Left ventricle myocardium inferior (tissue), 1 donor: ENCODE measurements around the gene PALM2AKAP2. TPM values are rescaled to one million over a fixed set of nuclear protein-coding genes. Genes with fewer than 3 reads are reported as not detected.

Experiments
- DNase-seq: peaks from one replicate; pipeline ENCODE4 v3.0.0-alpha.2; 2020
- H3K27ac ChIP-seq: fragments of 200-600 bp; replicated peaks from 2 replicates; pipeline ENCODE4 v1.8.0; 2021
- H3K27me3 ChIP-seq: fragments of 200-600 bp; 2 replicates; pipeline ENCODE4 v1.8.0; 2021; ENCODE audit warnings: low read depth
- H3K36me3 ChIP-seq: fragments of 200-600 bp; 2 replicates; pipeline ENCODE4 v1.8.0; 2021
- H3K4me1 ChIP-seq: fragments of 200-600 bp; 2 replicates; pipeline ENCODE4 v1.8.0; 2021
- H3K4me3 ChIP-seq: fragments of 200-600 bp; 2 replicates; pipeline ENCODE4 v1.8.0; 2021; ENCODE audit warnings: mild to moderate bottlenecking, moderate library complexity
- H3K9me3 ChIP-seq: fragments of 200-600 bp; replicated peaks from 2 replicates; pipeline ENCODE4 v1.8.0; 2021
- CTCF ChIP-seq: fragments of 200-600 bp; IDR thresholded peaks from 2 replicates; pipeline ENCODE4 v1.8.0; 2021; ENCODE audit warnings: antibody characterized with exemption, mild to moderate bottlenecking, borderline replicate concordance
- intact Hi-C: fragments of 100-400 bp; cut with micrococcal nuclease; formaldehyde crosslinking; loops from one replicate; pipeline ENCODE4 v1.11.0; 2022
- total RNA-seq: library from RNA; stranded (reverse); fragmentation: NEBNext Ultra II Directional; extraction: Animal tissue kit (Norgen Biotek cat#: 25700); gene quantifications from one replicate; pipeline ENCODE4 v1.2.1, GENCODE V29; 2021
- donor health status: DM: no; HTN: yes; CAD: no; lungs with severe emphysema.

The PALM2AKAP2 gene
- total RNA-seq, 1 donor from 2014 or later = 90.2 TPM

GRCh38 chr9:109812818-109813281 lies 32.9 kb downstream of the PALM2AKAP2 start:
- intact Hi-C loops = no loop called here
- no peak for DNase-seq

GRCh38 chr9:109813303-109813702 lies 33.3 kb downstream of the PALM2AKAP2 start:
- no peak overlapping the region for H3K27ac ChIP-seq
- intact Hi-C loops = no loop called here
- no peak for TF ChIP-seq CTCF
- no peaks in the 10 kb centered on the region for H3K27me3 ChIP-seq
- H3K9me3 ChIP-seq = peaks cover 4% of the 10 kb centered on the region
- DNase-seq = no peak
- H3K4me1 ChIP-seq = peaks cover 46% of the 10 kb centered on the region
- no peaks in the 10 kb centered on the region for H3K36me3 ChIP-seq
- no peak overlapping the region for H3K4me3 ChIP-seq

More at GRCh38 chr9:109812818-109813281, 32.9 kb downstream of the PALM2AKAP2 start:
- H3K27ac ChIP-seq = no peak overlapping the region
- H3K27me3 ChIP-seq = no peaks in the 10 kb centered on the region
- no peak for TF ChIP-seq CTCF
- H3K36me3 ChIP-seq = no peaks in the 10 kb centered on the region
- peaks cover 42% of the 10 kb centered on the region for H3K4me1 ChIP-seq
- H3K9me3 ChIP-seq = peaks cover 8% of the 10 kb centered on the region
- no peak overlapping the region for H3K4me3 ChIP-seq

GRCh38 chr9:109813829-109814228 lies 33.8 kb downstream of the PALM2AKAP2 start:
- H3K27me3 ChIP-seq = no peaks in the 10 kb centered on the region
- no peak overlapping the region for H3K4me3 ChIP-seq
- no peak overlapping the region for H3K27ac ChIP-seq
- no peaks in the 10 kb centered on the region for H3K36me3 ChIP-seq
- H3K4me1 ChIP-seq = peaks cover 51% of the 10 kb centered on the region
- H3K9me3 ChIP-seq = no peaks in the 10 kb centered on the region
- intact Hi-C loops = no loop called here
- no peak for TF ChIP-seq CTCF
- no peak for DNase-seq

- Histone ChIP-seq H3K36me3 (no peaks in the 10 kb centered on the region), H3K27ac (peak overlapping the region; percentile 71), H3K27me3 (no peaks in the 10 kb centered on the region), H3K9me3 (no peaks in the 10 kb centered on the region), H3K4me3 (no peak overlapping the region), H3K4me1 (peaks cover 51% of the 10 kb centered on the region)
- no peak for DNase-seq
- intact Hi-C loops = loop anchor here (5.0 kb wide), 1 partner anchor 243 kb away; no protein-coding TSS in a partner anchor
- no peak for TF ChIP-seq CTCF
Measured at GRCh38 chr9:109815366-109815947, 35.5 kb downstream of the PALM2AKAP2 start.

- no peaks in the 10 kb centered on the region for H3K9me3 ChIP-seq
- H3K36me3 ChIP-seq = no peaks in the 10 kb centered on the region
- no peak overlapping the region for H3K4me3 ChIP-seq
- no peaks in the 10 kb centered on the region for H3K27me3 ChIP-seq
- peak overlapping the region; percentile 71 for H3K27ac ChIP-seq
- no peak for TF ChIP-seq CTCF
- no peak for DNase-seq
- intact Hi-C loops = loop anchor here (5.0 kb wide), 1 partner anchor 244 kb away; no protein-coding TSS in a partner anchor
- peaks cover 49% of the 10 kb centered on the region for H3K4me1 ChIP-seq
Measured at GRCh38 chr9:109816490-109816889, 36.5 kb downstream of the PALM2AKAP2 start.
